ENCODE measurements around the gene WASF2.

- TF ChIP-seq, protein P1, sequence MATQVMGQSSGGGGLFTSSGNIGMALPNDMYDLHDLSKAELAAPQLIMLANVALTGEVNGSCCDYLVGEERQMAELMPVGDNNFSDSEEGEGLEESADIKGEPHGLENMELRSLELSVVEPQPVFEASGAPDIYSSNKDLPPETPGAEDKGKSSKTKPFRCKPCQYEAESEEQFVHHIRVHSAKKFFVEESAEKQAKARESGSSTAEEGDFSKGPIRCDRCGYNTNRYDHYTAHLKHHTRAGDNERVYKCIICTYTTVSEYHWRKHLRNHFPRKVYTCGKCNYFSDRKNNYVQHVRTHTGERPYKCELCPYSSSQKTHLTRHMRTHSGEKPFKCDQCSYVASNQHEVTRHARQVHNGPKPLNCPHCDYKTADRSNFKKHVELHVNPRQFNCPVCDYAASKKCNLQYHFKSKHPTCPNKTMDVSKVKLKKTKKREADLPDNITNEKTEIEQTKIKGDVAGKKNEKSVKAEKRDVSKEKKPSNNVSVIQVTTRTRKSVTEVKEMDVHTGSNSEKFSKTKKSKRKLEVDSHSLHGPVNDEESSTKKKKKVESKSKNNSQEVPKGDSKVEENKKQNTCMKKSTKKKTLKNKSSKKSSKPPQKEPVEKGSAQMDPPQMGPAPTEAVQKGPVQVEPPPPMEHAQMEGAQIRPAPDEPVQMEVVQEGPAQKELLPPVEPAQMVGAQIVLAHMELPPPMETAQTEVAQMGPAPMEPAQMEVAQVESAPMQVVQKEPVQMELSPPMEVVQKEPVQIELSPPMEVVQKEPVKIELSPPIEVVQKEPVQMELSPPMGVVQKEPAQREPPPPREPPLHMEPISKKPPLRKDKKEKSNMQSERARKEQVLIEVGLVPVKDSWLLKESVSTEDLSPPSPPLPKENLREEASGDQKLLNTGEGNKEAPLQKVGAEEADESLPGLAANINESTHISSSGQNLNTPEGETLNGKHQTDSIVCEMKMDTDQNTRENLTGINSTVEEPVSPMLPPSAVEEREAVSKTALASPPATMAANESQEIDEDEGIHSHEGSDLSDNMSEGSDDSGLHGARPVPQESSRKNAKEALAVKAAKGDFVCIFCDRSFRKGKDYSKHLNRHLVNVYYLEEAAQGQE (IDR thresholded peaks at IDR 0.05; ENCODE audit: insufficient replicate concordance, low read depth) = no peak
- TF ChIP-seq POLR2AphosphoS5 (IDR thresholded peaks at IDR 0.05; ENCODE audit: low read depth) = no peak
- TF ChIP-seq, protein P2, sequence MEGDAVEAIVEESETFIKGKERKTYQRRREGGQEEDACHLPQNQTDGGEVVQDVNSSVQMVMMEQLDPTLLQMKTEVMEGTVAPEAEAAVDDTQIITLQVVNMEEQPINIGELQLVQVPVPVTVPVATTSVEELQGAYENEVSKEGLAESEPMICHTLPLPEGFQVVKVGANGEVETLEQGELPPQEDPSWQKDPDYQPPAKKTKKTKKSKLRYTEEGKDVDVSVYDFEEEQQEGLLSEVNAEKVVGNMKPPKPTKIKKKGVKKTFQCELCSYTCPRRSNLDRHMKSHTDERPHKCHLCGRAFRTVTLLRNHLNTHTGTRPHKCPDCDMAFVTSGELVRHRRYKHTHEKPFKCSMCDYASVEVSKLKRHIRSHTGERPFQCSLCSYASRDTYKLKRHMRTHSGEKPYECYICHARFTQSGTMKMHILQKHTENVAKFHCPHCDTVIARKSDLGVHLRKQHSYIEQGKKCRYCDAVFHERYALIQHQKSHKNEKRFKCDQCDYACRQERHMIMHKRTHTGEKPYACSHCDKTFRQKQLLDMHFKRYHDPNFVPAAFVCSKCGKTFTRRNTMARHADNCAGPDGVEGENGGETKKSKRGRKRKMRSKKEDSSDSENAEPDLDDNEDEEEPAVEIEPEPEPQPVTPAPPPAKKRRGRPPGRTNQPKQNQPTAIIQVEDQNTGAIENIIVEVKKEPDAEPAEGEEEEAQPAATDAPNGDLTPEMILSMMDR (IDR thresholded peaks at IDR 0.05; ENCODE audit: insufficient read depth, low read length) = no peak
- no peak for TF ChIP-seq GABPA (IDR thresholded peaks at IDR 0.05; ENCODE audit: low read depth)
- no peak for TF ChIP-seq SPI1 (IDR thresholded peaks at IDR 0.05; ENCODE audit: borderline replicate concordance, low read depth)
These were observed 115.4 kb downstream of the WASF2 start, which contains the start of gene FCN3 for GRCh38 chr1:27374362-27375086.
